Left lung (tissue), 10 donors: ENCODE measurements around the gene TEX19. TPM values are rescaled to one million over a fixed set of nuclear protein-coding genes. Genes with fewer than 3 reads are reported as not detected.
A peak's percentile ranks its signal among the peaks of the same experiment; 100 is the strongest.

Source experiments
- ATAC-seq: fragments of 200-7000 bp; cut with Tn5 transposase; one replicate; pipeline ENCODE4 v1.9.1; 2020; ENCODE audit warnings: moderate library complexity
- DNase-seq, 4 donors: peaks; one replicate each; pipeline ENCODE4 v3.0.0-alpha.2; 2013 to 2020
- H3K27ac ChIP-seq, 2 donors: fragments of 200-600 bp; sonication (generic) in 1 of 2; one replicate each; pipeline versions ENCODE4 v1.5.0 to v1.8.0; 2020 to 2021
- H3K27me3 ChIP-seq, 2 donors: fragments of 200-600 bp; sonication (generic) in 1 of 2; one replicate each; pipeline versions ENCODE4 v1.5.0 to v1.8.0; 2020 to 2021
- H3K36me3 ChIP-seq, 2 donors: fragments of 200-600 bp; sonication (generic) in 1 of 2; one replicate each; pipeline versions ENCODE4 v1.5.0 to v1.8.0; 2020 to 2021
- H3K4me1 ChIP-seq, 2 donors: fragments of 200-600 bp; one replicate each; pipeline ENCODE4 v1.8.0; 2021
- H3K4me3 ChIP-seq, 2 donors: fragments of 200-600 bp; sonication (generic) in 1 of 2; one replicate each; pipeline versions ENCODE4 v1.5.0 to v1.8.0; 2020 to 2021; ENCODE audit warnings: mild to moderate bottlenecking in 1 of 2
- H3K9me3 ChIP-seq, 2 donors: fragments of 200-600 bp; sonication (generic) in 1 of 2; one replicate each; pipeline versions ENCODE4 v1.5.0 to v1.8.0; 2020 to 2021
- intact Hi-C, 2 donors: fragments of 100-400 bp; cut with DNase I; formaldehyde crosslinking; loops; one replicate each; pipeline versions ENCODE4 v1.11.2 to v1.14.2; 2022
- polyA plus RNA-seq, 6 donors: library from polyadenylated mRNA; unstranded; fragments of 120-200 nt; gene quantifications; one replicate each; pipeline ENCODE4 v1.2.1, GENCODE V29; 2013; ENCODE audit not compliant: insufficient read length in 6 of 6
- total RNA-seq, 2 donors: library from RNA; stranded (reverse); fragmentation: NEBNext Ultra II Directional; extraction: Animal tissue kit (Norgen Biotek cat#: 25700); gene quantifications; one replicate each; pipeline ENCODE4 v1.2.1, GENCODE V29; 2021
- TF ChIP-seq, protein P1 (sequence below), 2 donors: fragments of 200-600 bp; sonication (generic) in 1 of 2; IDR thresholded peaks; one replicate each; pipeline versions ENCODE4 v1.5.0 to v1.8.0; 2021; ENCODE audit warnings: antibody characterized with exemption in 2 of 2
- donor health status: DM: no; HTN: yes; CAD: no.
- donor health status: DM: no; HTN: no; CAD: no.

Gene TEX19
- total and polyA plus RNA-seq, 8 donors, result 0.07 TPM; not detected in 7

DNA sequence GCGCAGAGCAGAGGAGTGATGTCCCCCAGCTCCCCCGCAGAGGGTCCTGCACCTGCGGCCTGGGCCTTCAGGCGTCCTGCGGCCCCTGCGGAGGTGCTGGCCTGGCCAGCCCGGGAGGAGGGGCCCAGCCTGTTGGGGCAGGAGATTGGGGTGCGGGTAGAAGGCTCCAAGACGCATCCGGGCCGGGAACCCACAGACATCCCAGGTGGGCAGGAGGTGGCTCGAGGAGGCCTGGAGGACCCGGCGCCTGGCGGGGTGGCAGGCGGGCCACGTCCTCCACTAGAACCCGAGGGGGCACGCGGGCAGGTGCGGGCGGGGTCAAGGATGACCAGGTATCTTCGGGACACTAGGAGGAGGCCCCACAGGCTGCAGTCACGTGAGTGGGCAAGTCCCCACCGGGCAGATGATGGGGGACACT is 24.8 kb upstream of the TEX19 start:
- ATAC-seq (no peak), DNase-seq (peak in 1 of 4 donors; percentile 79)
- Histone ChIP-seq H3K27ac (peak overlapping the region in 1 of 2 donors; percentile 84), H3K4me3 (peak overlapping the region; percentile 37 to 75), H3K27me3 (peaks cover 0 to 18% of the 10 kb centered on the region in 2 donors), H3K36me3 (no peaks in the 10 kb centered on the region), H3K9me3 (no peaks in the 10 kb centered on the region), H3K4me1 (peaks cover 22 to 59% of the 10 kb centered on the region in 2 donors)
- TF ChIP-seq, protein P1, sequence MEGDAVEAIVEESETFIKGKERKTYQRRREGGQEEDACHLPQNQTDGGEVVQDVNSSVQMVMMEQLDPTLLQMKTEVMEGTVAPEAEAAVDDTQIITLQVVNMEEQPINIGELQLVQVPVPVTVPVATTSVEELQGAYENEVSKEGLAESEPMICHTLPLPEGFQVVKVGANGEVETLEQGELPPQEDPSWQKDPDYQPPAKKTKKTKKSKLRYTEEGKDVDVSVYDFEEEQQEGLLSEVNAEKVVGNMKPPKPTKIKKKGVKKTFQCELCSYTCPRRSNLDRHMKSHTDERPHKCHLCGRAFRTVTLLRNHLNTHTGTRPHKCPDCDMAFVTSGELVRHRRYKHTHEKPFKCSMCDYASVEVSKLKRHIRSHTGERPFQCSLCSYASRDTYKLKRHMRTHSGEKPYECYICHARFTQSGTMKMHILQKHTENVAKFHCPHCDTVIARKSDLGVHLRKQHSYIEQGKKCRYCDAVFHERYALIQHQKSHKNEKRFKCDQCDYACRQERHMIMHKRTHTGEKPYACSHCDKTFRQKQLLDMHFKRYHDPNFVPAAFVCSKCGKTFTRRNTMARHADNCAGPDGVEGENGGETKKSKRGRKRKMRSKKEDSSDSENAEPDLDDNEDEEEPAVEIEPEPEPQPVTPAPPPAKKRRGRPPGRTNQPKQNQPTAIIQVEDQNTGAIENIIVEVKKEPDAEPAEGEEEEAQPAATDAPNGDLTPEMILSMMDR (IDR thresholded peaks at IDR 0.05), result no peak
- intact Hi-C loops, result no loop called here

DNA sequence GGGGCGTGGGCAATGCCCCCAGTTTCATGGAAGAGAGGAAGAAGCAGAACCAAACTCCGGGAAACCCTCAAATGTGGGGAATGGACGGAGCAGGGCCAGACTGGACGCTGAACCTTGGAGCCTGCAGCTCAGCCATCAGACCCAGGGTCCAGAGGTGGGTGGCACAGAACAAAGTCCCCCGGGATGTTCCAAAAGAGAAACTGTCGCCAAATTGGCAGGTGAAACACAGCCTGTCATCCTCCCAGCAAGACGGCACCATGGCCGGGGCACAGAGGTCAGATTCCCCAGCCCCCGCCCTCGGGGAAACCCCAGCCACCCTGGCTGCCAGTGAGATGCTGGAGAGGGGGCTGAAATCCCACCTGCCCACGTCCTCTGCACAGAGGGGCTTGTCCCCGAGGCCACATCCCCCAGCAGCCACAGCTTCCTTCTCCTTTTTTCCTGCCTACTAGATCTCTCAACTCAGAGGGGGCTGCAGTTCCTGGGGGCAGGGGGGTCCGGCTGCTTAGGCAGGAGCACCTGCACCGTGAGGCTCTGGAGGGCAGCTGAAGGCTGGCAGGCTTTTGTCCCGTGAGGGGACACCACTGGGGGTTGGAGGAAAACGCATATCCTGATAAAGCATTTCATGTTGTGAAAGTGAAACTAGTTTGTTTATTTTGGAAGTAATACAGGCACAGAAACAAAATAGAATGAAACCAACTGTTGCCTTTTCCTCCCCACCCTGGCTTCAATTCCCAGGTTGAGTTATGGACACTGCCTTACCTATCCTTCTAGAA is 24.2 kb upstream of the TEX19 start:
- ATAC-seq (peak; percentile 3), DNase-seq (peak in 1 of 4 donors; percentile 82)
- Histone ChIP-seq H3K27me3 (peaks cover 0 to 18% of the 10 kb centered on the region in 2 donors), H3K4me1 (peaks cover 22 to 59% of the 10 kb centered on the region in 2 donors), H3K4me3 (peak overlapping the region; percentile 14 to 75), H3K27ac (peak overlapping the region; percentile 45 to 84), H3K36me3 (no peaks in the 10 kb centered on the region), H3K9me3 (no peaks in the 10 kb centered on the region)
- TF ChIP-seq, protein P1 (IDR thresholded peaks at IDR 0.05), result no peak
- intact Hi-C loops, result no loop called here

DNA sequence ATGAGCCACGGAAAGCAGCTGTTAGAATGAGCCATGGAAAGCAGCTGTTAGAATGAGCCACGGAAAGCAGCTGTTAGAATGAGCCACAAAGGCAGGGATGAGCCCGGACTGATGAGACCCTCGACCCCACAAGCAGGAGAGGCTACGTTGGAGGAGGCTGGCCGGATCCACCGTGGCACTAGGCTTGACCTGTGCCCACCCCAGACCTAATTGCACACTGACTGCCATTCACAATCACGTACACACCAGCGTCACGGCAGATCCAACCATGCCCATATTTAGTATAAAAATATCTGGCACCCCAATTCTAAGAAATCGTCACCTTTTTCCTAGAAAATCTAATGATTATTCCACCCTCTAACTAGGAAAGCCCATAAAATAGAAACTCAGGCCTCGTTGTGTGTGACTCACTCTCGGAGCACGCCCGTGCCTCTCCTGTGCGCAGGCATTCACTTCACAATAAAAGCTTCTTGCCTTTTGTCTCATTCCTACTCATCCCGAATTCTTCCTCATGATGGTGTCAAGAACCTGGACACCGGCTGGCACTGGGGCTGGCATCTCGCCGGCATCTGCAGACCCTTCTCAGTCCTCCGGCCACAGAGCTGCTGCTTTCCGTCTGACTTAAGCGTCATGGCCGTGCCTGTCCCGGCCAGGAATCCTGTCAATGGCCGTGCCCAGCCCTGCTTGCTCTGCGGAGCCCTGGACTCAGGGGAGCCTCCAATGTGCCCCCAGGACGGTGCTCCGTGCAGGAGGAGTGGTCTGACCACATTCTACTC is 20.0 kb upstream of the TEX19 start:
- intact Hi-C loops, result no loop called here
- H3K27ac ChIP-seq, result peak overlapping the region in 1 of 2 donors; percentile 5
- H3K36me3 ChIP-seq, result no peaks in the 10 kb centered on the region
- DNase-seq (peak in 1 of 4 donors; percentile 69), ATAC-seq (peak; percentile 84)
- H3K9me3 ChIP-seq, result no peaks in the 10 kb centered on the region
- H3K4me3 ChIP-seq, result peak overlapping the region; percentile 2 to 7
- H3K4me1 ChIP-seq, result peaks cover 13 to 27% of the 10 kb centered on the region in 2 donors
- TF ChIP-seq, protein P1 (IDR thresholded peaks at IDR 0.05), result no peak
- H3K27me3 ChIP-seq, result no peaks in the 10 kb centered on the region

DNA sequence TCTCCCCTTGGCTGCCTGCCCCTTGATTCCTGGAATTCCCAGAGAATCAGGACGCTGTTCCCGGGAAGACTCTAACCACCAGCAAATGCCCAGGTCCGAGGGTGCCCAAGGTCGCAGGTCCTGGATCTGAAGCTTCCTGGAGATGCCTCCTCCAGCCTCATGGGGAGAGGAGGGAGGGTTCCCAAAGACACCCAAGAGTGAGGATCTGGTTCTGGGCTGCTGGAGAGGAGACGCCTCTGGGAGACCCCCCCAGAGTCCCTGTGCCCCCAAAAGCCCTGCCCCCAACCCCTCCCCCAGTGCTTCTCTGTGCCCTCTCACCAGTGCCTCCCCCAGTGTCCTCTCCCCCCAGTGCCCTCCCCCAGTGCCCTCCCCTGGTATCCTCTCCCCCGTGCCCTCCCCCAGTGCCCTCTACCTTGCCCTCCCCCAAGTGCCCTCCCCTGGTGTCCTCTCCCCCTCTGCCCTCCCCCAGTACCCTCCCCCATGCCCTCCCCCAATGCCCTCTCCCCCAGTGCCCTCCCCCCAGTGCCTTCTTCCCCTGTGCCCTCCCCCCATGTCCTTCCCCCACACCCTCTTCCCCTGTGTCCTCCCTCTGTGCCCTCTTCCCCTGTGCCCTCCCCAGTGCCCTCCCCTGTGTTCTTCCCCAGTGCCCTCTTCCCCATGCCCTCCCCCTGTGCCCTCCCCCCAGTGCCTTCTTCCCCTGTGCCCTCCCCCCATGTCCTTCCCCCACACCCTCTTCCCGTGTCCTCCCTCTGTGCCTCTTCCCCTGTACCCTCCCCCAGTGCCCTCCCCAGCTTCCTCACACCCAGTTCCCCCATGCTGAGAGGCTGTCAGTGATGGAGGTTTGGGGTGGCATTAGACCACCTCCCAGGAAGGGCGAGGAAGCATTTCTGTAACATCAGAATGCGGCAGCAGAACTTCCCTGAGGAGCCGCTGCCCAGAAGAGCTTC is 19.1 kb upstream of the TEX19 start:
- ATAC-seq (peak; percentile 9), DNase-seq (peak in 1 of 4 donors; percentile 31)
- H3K36me3 ChIP-seq, result no peaks in the 10 kb centered on the region
- peaks cover 4 to 19% of the 10 kb centered on the region in 2 donors for H3K4me1 ChIP-seq
- H3K27me3 ChIP-seq, result no peaks in the 10 kb centered on the region
- TF ChIP-seq, protein P1 (IDR thresholded peaks at IDR 0.05), result no peak
- intact Hi-C loops, result no loop called here
- H3K9me3 ChIP-seq, result no peaks in the 10 kb centered on the region
- H3K27ac ChIP-seq, result peak overlapping the region in 1 of 2 donors; percentile 5
- H3K4me3 ChIP-seq, result peak overlapping the region in 1 of 2 donors; percentile 2
